HCT116 (cell line): Measurements from ENCODE around the gene ARR3. TPM values are rescaled to one million over a fixed set of nuclear protein-coding genes. Genes with fewer than 3 reads are reported as not detected.

ENCODE experiments used
- ATAC-seq: fragments of 200-7000 bp; cut with Tn5 transposase; 2 replicates; pipeline ENCODE4 v1.9.1; 2020; ENCODE audit warnings: mild to moderate bottlenecking, moderate library complexity
- BruUV-seq: library from RNA; stranded (reverse); fragments of 400-500 nt; replicated peaks from 2 replicates; lab custom pipeline; 2021; lab: Mats Ljungman, UMichigan
- CTCF ChIA-PET: fragments of 300-600 bp; sonication (Branson Sonifier 250); formaldehyde crosslinking; loops from one replicate; lab custom pipeline; 2021; ENCODE audit warnings: antibody characterized with exemption; lab: Charles Lee
- POLR2A ChIA-PET: fragments of 300-600, 350-600 bp; sonication (Branson Sonifier 250); formaldehyde crosslinking; loops from one replicate; lab custom pipeline; 2021; ENCODE audit warnings: antibody characterized with exemption; lab: Charles Lee
- RAD21 ChIA-PET, 2 experiments: fragments of 300-600 bp; sonication (Branson Sonifier 250); formaldehyde crosslinking; loops; one replicate each; lab custom pipeline; 2023; ENCODE audit warnings: low total read pairs in 2 of 2; ENCODE audit not compliant: uncharacterized antibody in 2 of 2, unreplicated experiment in 2 of 2, low non-redundant PET in 1 of 2; lab: Charles Lee
- DNase-seq: peaks from one replicate; pipeline ENCODE4 v3.0.0-alpha.2; 2010; ENCODE audit warnings: low read depth, low spot score
- H2AFZ ChIP-seq: fragments of 200-600 bp; shearing (Covaris generic), sonication (generic); 2 replicates; pipeline ENCODE4 v1.6.1; 2017; ENCODE audit warnings: low read depth, mixed run types, mixed read lengths, antibody characterized with exemption, low read length; ENCODE audit not compliant: poor library complexity, severe bottlenecking
- H3K27ac ChIP-seq: 2 replicates; pipeline ENCODE4 v1.5.1; 2012; ENCODE audit warnings: low read depth, low read length
- H3K27me3 ChIP-seq: fragments of 200-600 bp; sonication (generic); 2 replicates; pipeline ENCODE4 v1.6.1; 2016; ENCODE audit warnings: mixed run types, low read length, mixed read lengths; ENCODE audit not compliant: insufficient read depth
- H3K36me3 ChIP-seq, 2 experiments: fragments of 200-500 bp in 1 of 2; fragments of 200-600 bp in 1 of 2; sonication (Bioruptor generic) in 1 of 2; sonication (generic) in 1 of 2; 2 replicates each; pipeline versions ENCODE4 v1.5.1 to v1.6.1; 2014 to 2016; ENCODE audit warnings: low read length in 2 of 2, inconsistent platforms in 1 of 2, mixed read lengths in 1 of 2, mixed run types in 1 of 2; ENCODE audit not compliant: insufficient read depth in 2 of 2, control insufficient read depth in 1 of 2
- H3K4me1 ChIP-seq, 2 experiments: fragments of 200-600 bp in 1 of 2; sonication (generic) in 1 of 2; 2 replicates each; pipeline versions ENCODE4 v1.5.1 to v1.6.1; 2012 to 2017; ENCODE audit warnings: low read length in 2 of 2, inconsistent platforms in 1 of 2, mild to moderate bottlenecking in 1 of 2, mixed read lengths in 1 of 2, mixed run types in 1 of 2, moderate library complexity in 1 of 2; ENCODE audit not compliant: insufficient read depth in 2 of 2, control insufficient read depth in 1 of 2
- H3K4me2 ChIP-seq: fragments of 200-600 bp; sonication (generic); 2 replicates; pipeline ENCODE4 v1.6.1; 2017; ENCODE audit warnings: mixed run types, low read length, mixed read lengths
- H3K4me3 ChIP-seq, 2 experiments: fragments of 200-600 bp in 1 of 2; sonication (generic) in 1 of 2; replicated peaks in 1 of 2; 2 replicates each; pipeline ENCODE4 v1.5.1; 2011 to 2016; ENCODE audit warnings: low read length in 2 of 2, control low read depth in 1 of 2, low read depth in 1 of 2, mild to moderate bottlenecking in 1 of 2, mixed read lengths in 1 of 2, mixed run types in 1 of 2
- H3K79me2 ChIP-seq: fragments of 200-600 bp; sonication (generic); 2 replicates; pipeline ENCODE4 v1.6.1; 2017; ENCODE audit warnings: mild to moderate bottlenecking, mixed run types, low read length, moderate library complexity, mixed read lengths; ENCODE audit not compliant: insufficient read depth
- H3K9ac ChIP-seq: fragments of 200-600 bp; sonication (generic); 2 replicates; pipeline ENCODE4 v1.6.1; 2016; ENCODE audit warnings: low read length, mixed read lengths
- H3K9me2 ChIP-seq: fragments of 200-600 bp; sonication (generic), shearing (Covaris generic); 2 replicates; pipeline ENCODE4 v1.6.1; 2017; ENCODE audit warnings: mixed run types, mild to moderate bottlenecking, moderate library complexity; ENCODE audit not compliant: insufficient read depth
- H3K9me3 ChIP-seq, 2 experiments: fragments of 200-500 bp in 1 of 2; fragments of 200-600 bp in 1 of 2; sonication (Bioruptor generic) in 1 of 2; sonication (generic) in 1 of 2; 2 replicates each; pipeline ENCODE4 v1.6.1; 2014 to 2017; ENCODE audit warnings: low read length in 2 of 2, mixed read lengths in 2 of 2, inconsistent platforms in 1 of 2, low read depth in 1 of 2, mild to moderate bottlenecking in 1 of 2, mixed run types in 1 of 2, moderate library complexity in 1 of 2; ENCODE audit not compliant: control insufficient read depth in 1 of 2, insufficient read depth in 1 of 2
- H4K20me1 ChIP-seq: fragments of 200-600 bp; sonication (generic), shearing (Covaris generic); 2 replicates; pipeline ENCODE4 v1.6.1; 2017; ENCODE audit warnings: mixed run types, mild to moderate bottlenecking, moderate library complexity; ENCODE audit not compliant: insufficient read depth
- EZH2 ChIP-seq: fragments of 200-600 bp; sonication (generic); IDR thresholded peaks from 2 replicates; pipeline ENCODE4 v1.6.1; 2017; ENCODE audit warnings: antibody characterized with exemption, mixed run types
- EZH2phosphoT487 ChIP-seq: fragments of 200-600 bp; IDR thresholded peaks from 2 replicates; pipeline ENCODE4 v1.6.1; 2018; ENCODE audit warnings: antibody characterized with exemption, borderline replicate concordance
- FOSL1 ChIP-seq: IDR thresholded peaks from 2 replicates; pipeline ENCODE4 v1.6.1; 2012; ENCODE audit warnings: low read depth
- JUND ChIP-seq: IDR thresholded peaks from 2 replicates; pipeline ENCODE4 v1.6.1; 2012
- POLR2A ChIP-seq: IDR thresholded peaks from 2 replicates; pipeline ENCODE4 v1.7.0; 2011; ENCODE audit warnings: borderline replicate concordance; ENCODE audit not compliant: insufficient read depth, insufficient read length; ENCODE audit errors: extremely low read depth
- POLR2AphosphoS5 ChIP-seq: IDR thresholded peaks from 2 replicates; pipeline ENCODE4 v1.6.1; 2011; ENCODE audit warnings: mild to moderate bottlenecking, low read depth, low read length, moderate library complexity
- RAD21 ChIP-seq: IDR thresholded peaks from 2 replicates; pipeline ENCODE4 v1.6.1; 2012; ENCODE audit warnings: low read depth, mild to moderate bottlenecking
- ZFX ChIP-seq: fragments of 450-650 bp; IDR thresholded peaks from 2 replicates; pipeline ENCODE4 v1.6.1; 2017
- intact Hi-C: fragments of 100-400 bp; cut with micrococcal nuclease; formaldehyde crosslinking; loops from 2 replicates; pipeline ENCODE4 v1.10.0; 2022
- total RNA-seq: library from RNA; stranded (reverse); gene quantifications from one replicate; pipeline ENCODE4 v1.2.1, GENCODE V29; 2021; ENCODE audit not compliant: unreplicated experiment
- TF ChIP-seq, protein P1 (sequence below): IDR thresholded peaks from 2 replicates; pipeline ENCODE4 v1.6.1; 2012

Gene ARR3
- total RNA-seq, 1 experiment from 2014 or later: not detected

DNA sequence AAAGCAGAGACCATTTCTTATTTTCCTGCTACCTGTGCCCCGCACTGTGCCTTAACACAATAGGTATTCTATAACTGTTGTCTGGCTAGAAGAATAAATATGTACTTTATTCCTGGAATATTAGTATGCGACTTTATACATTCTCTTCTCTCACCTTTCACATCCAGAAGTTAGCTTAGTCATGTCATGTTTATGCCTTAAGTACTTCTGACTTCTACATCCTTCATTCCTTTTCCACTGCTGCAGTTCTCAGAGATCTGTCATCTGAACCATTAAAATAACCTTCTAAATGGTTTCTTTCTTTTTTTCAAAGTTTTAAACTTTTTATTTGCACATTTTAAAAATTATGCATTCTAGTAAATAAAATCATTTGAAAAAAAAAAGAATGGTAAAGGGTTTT is 56.2 kb downstream of the ARR3 start:
- no TSS peak for BruUV-seq
- TF ChIP-seq POLR2AphosphoS5 (no peak), EZH2 (no peak), EZH2phosphoT487 (no peak), JUND (no peak)
- Histone ChIP-seq H3K27ac (no peak overlapping the region), H3K4me1 (no peaks in the 10 kb centered on the region), H3K9ac (no peak overlapping the region), H2AFZ (no peak overlapping the region), H3K4me3 (no peak overlapping the region), H4K20me1 (no peaks in the 10 kb centered on the region), H3K4me2 (no peak overlapping the region), H3K9me3 (no peaks in the 10 kb centered on the region), H3K9me2 (no peaks in the 10 kb centered on the region), H3K36me3 (no peaks in the 10 kb centered on the region; a peak in 1 of 4 replicates), H3K27me3 (no peaks in the 10 kb centered on the region), H3K79me2 (0 out of 2 replicates have a peak, but pooled peaks cover 9% of the 10 kb centered on the region)
- POLR2A ChIA-PET: no interaction called here
- no peak for DNase-seq
- intact Hi-C loops: no loop called here
- CTCF ChIA-PET: no interaction called here
- no peak for ATAC-seq
- RAD21 ChIA-PET: no interaction called here

DNA sequence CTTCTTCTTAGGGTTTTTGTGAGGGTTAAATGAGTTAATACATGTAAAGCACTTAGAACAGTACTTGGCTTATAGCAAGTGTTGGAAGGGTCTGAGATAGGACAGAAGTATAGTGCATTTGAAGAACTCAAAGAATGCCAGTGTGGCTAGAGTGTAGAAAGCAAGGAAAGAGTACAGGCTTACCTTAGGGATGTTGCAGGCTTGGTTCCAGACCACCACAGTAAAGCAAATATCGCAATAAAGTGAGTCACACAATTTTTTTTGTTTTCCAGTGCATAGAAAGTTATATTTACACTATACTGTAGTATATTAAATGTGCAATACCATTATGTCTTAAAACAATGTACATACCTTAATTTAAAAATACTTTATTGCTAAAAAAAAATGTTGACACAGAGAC is 63.0 kb downstream of the ARR3 start:
- DNase-seq (no peak), ATAC-seq (no peak)
- Histone ChIP-seq H3K4me3 (no peak overlapping the region), H3K36me3 (peaks cover 0 to 7% of the 10 kb centered on the region in 2 experiments; a peak in 1 of 4 replicates), H3K9me2 (no peaks in the 10 kb centered on the region), H3K9ac (no peak overlapping the region), H3K9me3 (no peaks in the 10 kb centered on the region), H3K27ac (no peak overlapping the region), H3K4me2 (no peak overlapping the region), H2AFZ (no peak overlapping the region), H3K79me2 (0 out of 2 replicates have a peak, but pooled peaks cover 4% of the 10 kb centered on the region), H3K4me1 (no peaks in the 10 kb centered on the region), H3K27me3 (no peaks in the 10 kb centered on the region), H4K20me1 (no peaks in the 10 kb centered on the region)
- POLR2A ChIA-PET: no interaction called here
- RAD21 ChIA-PET: no interaction called here
- TF ChIP-seq POLR2A: no peak
- TF ChIP-seq ZFX: no peak
- TF ChIP-seq FOSL1: no peak
- TF ChIP-seq JUND: no peak
- TF ChIP-seq, protein P1, sequence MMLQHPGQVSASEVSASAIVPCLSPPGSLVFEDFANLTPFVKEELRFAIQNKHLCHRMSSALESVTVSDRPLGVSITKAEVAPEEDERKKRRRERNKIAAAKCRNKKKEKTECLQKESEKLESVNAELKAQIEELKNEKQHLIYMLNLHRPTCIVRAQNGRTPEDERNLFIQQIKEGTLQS: no peak
- no peak for TF ChIP-seq RAD21
- no TSS peak for BruUV-seq
- intact Hi-C loops: no loop called here
- CTCF ChIA-PET: no interaction called here

Other genes with a start within 250 kb of the ARR3 start
- not detected for gene AWAT2, start 218.4 kb upstream of the ARR3 start, total RNA-seq
- not detected for gene OTUD6A, start 205.9 kb upstream of the ARR3 start, total RNA-seq
- 50.7 TPM for gene IGBP1, start 134.9 kb upstream of the ARR3 start, total RNA-seq
- gene DGAT2L6, start 90.9 kb upstream of the ARR3 start, total RNA-seq: not detected
- not detected for gene AWAT1, start 33.7 kb upstream of the ARR3 start, total RNA-seq
- not detected for gene P2RY4, start 8.1 kb upstream of the ARR3 start, total RNA-seq
- not detected for gene RAB41, start 13.8 kb downstream of the ARR3 start, total RNA-seq
- 29.6 TPM for gene PDZD11, start 21.6 kb downstream of the ARR3 start, total RNA-seq
- gene KIF4A, start 21.8 kb downstream of the ARR3 start, total RNA-seq: 40.3 TPM
- not detected for gene GDPD2, start 155.0 kb downstream of the ARR3 start, total RNA-seq
- gene DLG3, start 176.5 kb downstream of the ARR3 start, total RNA-seq: 48.4 TPM